Pancreas (tissue), 10 donors: ENCODE measurements around the gene LMX1B. TPM values are rescaled to one million over a fixed set of nuclear protein-coding genes. Genes with fewer than 3 reads are reported as not detected.

Experiments
- ATAC-seq, 4 donors: fragments of 200-7000 bp; cut with Tn5 transposase; one replicate each; pipeline versions ENCODE4 v1.8.0 to v1.9.1; 2020; ENCODE audit warnings: mild to moderate bottlenecking in 4 of 4, moderate library complexity in 4 of 4
- DNase-seq, 6 donors: peaks; one replicate each; pipeline ENCODE4 v3.0.0-alpha.2; 2020
- FAIRE-seq: peaks from 2 replicates; lab custom pipeline; 2012; peaks lifted over from hg19 to GRCh38; lab: Jason Lieb, UNC
- H3K27ac ChIP-seq, 4 donors: fragments of 200-600 bp; sonication (generic); 1 replicate in 3 of 4; 2 replicates in 1 of 4; pipeline versions ENCODE4 v1.5.0 to v1.8.0; 2020
- H3K27me3 ChIP-seq, 4 donors: fragments of 200-600 bp; one replicate each; pipeline ENCODE4 v1.8.0; 2021
- H3K36me3 ChIP-seq, 3 donors: fragments of 200-600 bp; sonication (generic) in 1 of 3; one replicate each; pipeline versions ENCODE4 v1.5.0 to v1.8.0; 2020 to 2021
- H3K4me1 ChIP-seq, 3 donors: fragments of 200-600 bp; one replicate each; pipeline ENCODE4 v1.8.0; 2021
- H3K4me3 ChIP-seq, 4 donors: fragments of 200-600 bp; sonication (generic) in 2 of 4; one replicate each; pipeline versions ENCODE4 v1.5.0 to v1.8.0; 2020 to 2021
- H3K9me3 ChIP-seq, 4 donors: fragments of 200-600 bp; one replicate each; pipeline ENCODE4 v1.8.0; 2021
- WGBS, 2 donors: extraction: QIAGEN DNeasy Blood & Tissue Kit; methylation state at CpG; one replicate each; pipeline ENCODE4 v1.1.7; 2013; 5-methylcytosine and 5-hydroxymethylcytosine counted together
- intact Hi-C, 3 donors: fragments of 100-400 bp; cut with DNase I; formaldehyde crosslinking; loops; one replicate each; pipeline versions ENCODE4 v1.11.1 to v1.14.2; 2022
- polyA plus RNA-seq, 2 donors: library from polyadenylated mRNA; stranded (reverse); fragments of 200-250 nt; gene quantifications; one replicate each; pipeline ENCODE4 v1.2.3, GENCODE V29; 2013
- total RNA-seq, 6 donors: library from RNA; stranded (reverse); fragmentation: NEBNext Ultra II Directional in 4 of 6; extraction: Animal tissue kit (Norgen Biotek cat#: 25700) in 4 of 6; gene quantifications; one replicate each; pipeline versions ENCODE4 v1.2.1 to v1.2.4, GENCODE V29; 2021 to 2023
- TF ChIP-seq, protein P1 (sequence below), 4 donors: fragments of 200-600 bp; sonication (generic) in 3 of 4; IDR thresholded peaks; one replicate each; pipeline versions ENCODE4 v1.5.0 to v1.8.0; 2021; ENCODE audit warnings: antibody characterized with exemption in 4 of 4
- donor health status: healthy with polysubstance abuse.
- donor health status: DM: no; HTN: no; CAD: no; lungs with moderate emphysema.
- donor health status: DM: no; HTN: no; CAD: no.
- donor health status: control.
- donor health status: control.
- donor health status: Bipolar disorder and iron deficiency.
- donor health status: DM: yes; HTN: yes; CAD: no.
- donor health status: DM: no; HTN: no; CAD: no.
- donor health status: DM: no; HTN: no; CAD: no.
- donor health status: DM: yes; HTN: yes; CAD: no.

The LMX1B gene
- total and polyA plus RNA-seq, 8 donors = 0.05 to 1.2 (median 0.46) TPM

DNA sequence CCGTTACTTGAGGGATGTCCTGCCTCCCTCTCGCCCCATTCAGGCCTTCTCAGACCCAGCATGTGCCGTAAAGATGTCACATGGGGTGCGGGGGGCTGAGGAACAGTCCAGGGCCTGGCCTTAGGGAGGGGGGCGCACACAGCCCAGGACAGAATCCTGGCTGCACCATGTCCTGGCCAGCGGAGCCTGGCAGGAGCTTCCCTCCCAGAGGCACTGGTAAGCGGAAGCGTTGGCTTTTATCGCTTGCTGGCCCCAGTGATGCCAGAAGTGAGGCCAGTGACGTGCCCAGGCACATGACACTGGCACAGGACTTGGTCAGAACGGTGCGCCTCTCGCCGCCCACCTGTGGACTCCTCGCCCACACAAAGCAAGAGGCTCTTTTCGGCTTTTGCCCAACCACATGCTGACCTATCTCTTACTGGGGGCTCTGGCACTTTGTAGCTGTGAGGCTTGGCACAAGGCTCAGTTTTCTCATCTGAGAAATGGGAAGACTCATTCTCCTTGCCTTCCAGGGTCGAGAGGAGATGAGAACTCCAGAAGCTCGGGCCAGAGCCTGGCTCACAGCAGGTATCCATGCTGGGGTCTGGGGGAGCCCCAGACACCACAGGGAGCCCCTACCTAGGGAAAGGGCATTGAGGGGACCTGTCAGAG lies 59.0 kb downstream of the LMX1B start:
- WGBS, 2 donors = 84 to 89% methylated on average over 18 of the region's 18 CpGs
- Histone ChIP-seq H3K4me3 (no peak overlapping the region), H3K27ac (no peak overlapping the region), H3K9me3 (no peaks in the 10 kb centered on the region), H3K27me3 (peaks cover 0 to 7% (median 3%) of the 10 kb centered on the region in 4 donors), H3K36me3 (no peaks in the 10 kb centered on the region), H3K4me1 (no peaks in the 10 kb centered on the region)
- TF ChIP-seq, protein P1, sequence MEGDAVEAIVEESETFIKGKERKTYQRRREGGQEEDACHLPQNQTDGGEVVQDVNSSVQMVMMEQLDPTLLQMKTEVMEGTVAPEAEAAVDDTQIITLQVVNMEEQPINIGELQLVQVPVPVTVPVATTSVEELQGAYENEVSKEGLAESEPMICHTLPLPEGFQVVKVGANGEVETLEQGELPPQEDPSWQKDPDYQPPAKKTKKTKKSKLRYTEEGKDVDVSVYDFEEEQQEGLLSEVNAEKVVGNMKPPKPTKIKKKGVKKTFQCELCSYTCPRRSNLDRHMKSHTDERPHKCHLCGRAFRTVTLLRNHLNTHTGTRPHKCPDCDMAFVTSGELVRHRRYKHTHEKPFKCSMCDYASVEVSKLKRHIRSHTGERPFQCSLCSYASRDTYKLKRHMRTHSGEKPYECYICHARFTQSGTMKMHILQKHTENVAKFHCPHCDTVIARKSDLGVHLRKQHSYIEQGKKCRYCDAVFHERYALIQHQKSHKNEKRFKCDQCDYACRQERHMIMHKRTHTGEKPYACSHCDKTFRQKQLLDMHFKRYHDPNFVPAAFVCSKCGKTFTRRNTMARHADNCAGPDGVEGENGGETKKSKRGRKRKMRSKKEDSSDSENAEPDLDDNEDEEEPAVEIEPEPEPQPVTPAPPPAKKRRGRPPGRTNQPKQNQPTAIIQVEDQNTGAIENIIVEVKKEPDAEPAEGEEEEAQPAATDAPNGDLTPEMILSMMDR (IDR thresholded peaks at IDR 0.05) = no peak
- intact Hi-C loops = no loop called here
- no peak for ATAC-seq
- no peak for DNase-seq
- no peak for FAIRE-seq

GRCh38 chr9:126673689-126674364 lies 60.1 kb downstream of the LMX1B start:
- intact Hi-C loops = no loop called here
- no peak for DNase-seq
- WGBS, 2 donors = 15 to 22% methylated on average over 13 of the region's 13 CpGs
- Histone ChIP-seq H3K27me3 (peaks cover 0 to 7% (median 3%) of the 10 kb centered on the region in 4 donors), H3K4me1 (no peaks in the 10 kb centered on the region), H3K36me3 (no peaks in the 10 kb centered on the region), H3K9me3 (no peaks in the 10 kb centered on the region), H3K4me3 (no peak overlapping the region), H3K27ac (no peak overlapping the region)
- TF ChIP-seq, protein P1 (IDR thresholded peaks at IDR 0.05) = no peak
- ATAC-seq = peak in 2 of 4 donors; percentile 39 to 44
- no peak for FAIRE-seq

DNA sequence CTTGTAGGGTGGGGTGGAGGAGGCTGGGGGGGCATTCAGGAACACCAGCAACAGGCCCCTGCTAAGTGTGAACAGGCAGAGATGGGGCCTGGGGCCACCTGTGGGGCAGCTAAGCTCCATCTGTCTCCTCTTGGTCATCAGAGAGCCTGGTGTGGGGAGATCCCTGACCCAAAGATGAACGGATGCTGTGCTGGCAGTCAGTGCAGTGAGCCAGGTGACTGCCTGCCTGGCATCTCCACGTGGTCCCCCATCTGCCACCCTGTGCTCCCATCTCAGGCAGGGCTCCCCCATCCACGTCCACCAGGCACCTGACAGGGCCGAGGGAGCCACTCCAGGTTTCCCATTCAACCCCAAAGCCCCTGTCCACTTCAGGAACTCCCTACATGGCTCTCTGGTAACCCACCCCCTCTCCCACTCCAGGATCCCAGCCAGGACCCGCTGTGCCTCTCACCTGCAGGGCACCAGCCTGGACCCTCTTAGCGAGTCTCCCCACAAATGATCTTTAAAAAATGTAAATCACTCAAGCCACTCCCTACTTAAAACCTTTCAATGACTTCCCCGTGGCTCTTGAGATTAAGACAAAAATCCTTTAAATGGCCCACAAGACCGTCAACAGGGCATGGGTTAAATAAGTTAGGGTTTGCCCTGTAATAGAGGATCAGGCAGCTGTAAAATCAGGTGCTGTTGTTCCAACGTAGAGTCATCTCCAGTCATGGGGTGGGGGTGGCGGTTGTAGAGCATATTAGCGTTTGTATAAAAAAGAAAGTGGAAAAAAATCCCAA lies 60.8 kb downstream of the LMX1B start:
- Histone ChIP-seq H3K9me3 (no peaks in the 10 kb centered on the region), H3K36me3 (no peaks in the 10 kb centered on the region), H3K27me3 (peaks cover 0 to 7% (median 3%) of the 10 kb centered on the region in 4 donors), H3K4me3 (no peak overlapping the region), H3K27ac (no peak overlapping the region), H3K4me1 (no peaks in the 10 kb centered on the region)
- intact Hi-C loops = no loop called here
- TF ChIP-seq, protein P1 (IDR thresholded peaks at IDR 0.05) = no peak
- WGBS, 2 donors = 62 to 67% methylated on average over 11 of the region's 11 CpGs
- DNase-seq (no peak), ATAC-seq (no peak), FAIRE-seq (no peak)

DNA sequence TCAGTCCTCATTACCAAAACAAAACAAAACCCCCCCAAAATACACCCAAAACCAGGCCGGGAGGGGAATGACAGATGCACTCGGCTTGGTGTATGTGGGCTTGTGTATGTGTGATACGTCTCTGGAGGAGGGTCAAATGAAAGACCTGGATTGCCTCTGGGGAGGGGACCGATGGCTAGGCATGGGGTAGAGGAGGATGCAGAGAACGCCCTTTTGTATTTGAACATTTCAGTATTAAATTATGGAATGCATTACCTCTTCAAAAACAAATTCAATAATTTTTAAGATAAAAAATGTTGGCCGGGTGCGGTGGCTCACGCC lies 61.4 kb downstream of the LMX1B start:
- Histone ChIP-seq H3K27me3 (peaks cover 0 to 7% (median 3%) of the 10 kb centered on the region in 4 donors), H3K4me3 (no peak overlapping the region), H3K9me3 (no peaks in the 10 kb centered on the region), H3K27ac (no peak overlapping the region), H3K36me3 (no peaks in the 10 kb centered on the region), H3K4me1 (no peaks in the 10 kb centered on the region)
- WGBS, 2 donors = 70 to 73% methylated on average over 8 of the region's 8 CpGs
- DNase-seq = no peak
- intact Hi-C loops = no loop called here
- TF ChIP-seq, protein P1 (IDR thresholded peaks at IDR 0.05) = no peak
- ATAC-seq = no peak
- FAIRE-seq = no peak
